GM19395 (cell line): ENCODE data around the gene HNRNPH2.

Experiments used
- ATAC-seq: cut with Tn5 transposase; IDR thresholded peaks from one replicate; pipeline ENCODE4 v1.9.1; 2021; ENCODE audit warnings: mild to moderate bottlenecking, moderate library complexity; ENCODE audit not compliant: unreplicated experiment

The HNRNPH2 gene

DNA sequence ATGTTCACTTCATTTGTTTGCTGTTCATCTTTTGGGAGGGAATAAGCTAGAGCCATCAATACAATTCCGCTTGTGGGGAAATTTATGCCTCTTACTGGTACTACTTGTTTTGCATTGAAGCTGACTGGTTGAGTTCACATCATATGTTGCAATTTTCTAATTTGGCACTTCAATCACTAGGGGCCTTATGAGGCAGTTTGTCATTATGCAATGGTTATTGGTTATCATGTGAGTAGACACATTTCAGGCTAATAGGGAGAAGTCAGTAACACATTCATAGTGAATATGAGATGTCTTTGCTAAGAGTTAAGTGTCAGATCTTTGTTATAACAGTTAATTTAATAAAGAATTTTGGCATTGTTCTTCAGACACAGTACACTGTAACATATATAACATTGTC, 12.2 kb upstream of the HNRNPH2 start:
- ATAC-seq = no peak

DNA sequence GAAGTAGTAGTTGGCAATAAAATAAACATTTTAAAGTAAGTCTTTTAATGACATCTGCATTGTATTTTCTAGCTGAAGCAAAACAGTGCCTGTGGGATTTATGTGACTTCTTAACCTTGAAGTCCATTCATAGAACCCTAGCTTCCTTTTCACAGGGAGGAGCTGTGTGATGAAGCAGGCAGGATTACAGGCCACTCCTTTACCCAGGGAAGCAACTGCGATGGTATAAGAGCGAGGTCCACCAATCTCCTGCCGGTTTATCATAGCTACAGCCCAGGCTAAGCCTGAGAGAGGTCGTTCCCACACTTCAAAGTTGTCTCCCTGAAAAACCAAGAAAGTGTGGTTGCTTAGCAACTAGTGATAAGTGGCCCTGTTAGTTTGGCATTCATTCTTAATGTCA, 10.2 kb upstream of the HNRNPH2 start:
- no peak for ATAC-seq

DNA sequence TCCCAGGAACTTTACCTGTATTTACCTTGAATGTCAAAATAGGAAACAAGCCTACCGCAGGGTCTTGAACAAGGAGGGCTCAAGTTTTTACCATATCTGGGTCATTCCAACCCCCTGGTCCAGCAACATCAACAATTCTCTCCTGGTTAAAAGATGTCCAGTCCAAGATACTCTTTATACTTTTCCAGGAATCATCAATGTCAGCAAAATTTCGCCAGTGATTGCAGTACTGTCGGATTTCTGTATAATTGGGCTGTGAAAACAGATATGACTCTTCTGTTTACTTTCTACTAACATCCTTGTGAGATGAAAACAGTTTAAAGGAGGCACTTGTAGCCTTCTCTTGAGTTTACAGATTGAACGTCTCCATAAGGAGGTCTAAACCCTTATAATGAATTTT, 9.3 kb upstream of the HNRNPH2 start:
- ATAC-seq = no peak

DNA sequence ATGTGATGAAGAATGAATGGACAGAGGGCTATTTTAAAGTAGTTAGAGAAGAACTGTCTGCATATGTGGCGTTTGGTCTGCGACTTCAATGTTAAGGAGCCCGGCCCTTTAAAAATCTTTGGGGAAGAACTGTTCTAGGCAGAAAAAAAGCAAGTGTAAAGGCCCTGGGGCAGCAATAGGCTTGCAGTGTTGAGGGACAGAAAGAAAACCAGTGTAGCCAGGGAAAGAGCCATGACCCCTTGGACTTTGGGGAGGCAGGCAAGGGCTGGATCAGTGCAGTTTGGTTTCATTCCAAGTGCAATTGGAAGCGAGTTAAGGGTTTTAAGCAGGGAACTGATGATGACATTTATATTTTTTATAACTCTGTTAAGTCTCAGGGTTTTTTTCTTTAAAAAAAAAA, 8.2 kb upstream of the HNRNPH2 start:
- no peak for ATAC-seq

DNA sequence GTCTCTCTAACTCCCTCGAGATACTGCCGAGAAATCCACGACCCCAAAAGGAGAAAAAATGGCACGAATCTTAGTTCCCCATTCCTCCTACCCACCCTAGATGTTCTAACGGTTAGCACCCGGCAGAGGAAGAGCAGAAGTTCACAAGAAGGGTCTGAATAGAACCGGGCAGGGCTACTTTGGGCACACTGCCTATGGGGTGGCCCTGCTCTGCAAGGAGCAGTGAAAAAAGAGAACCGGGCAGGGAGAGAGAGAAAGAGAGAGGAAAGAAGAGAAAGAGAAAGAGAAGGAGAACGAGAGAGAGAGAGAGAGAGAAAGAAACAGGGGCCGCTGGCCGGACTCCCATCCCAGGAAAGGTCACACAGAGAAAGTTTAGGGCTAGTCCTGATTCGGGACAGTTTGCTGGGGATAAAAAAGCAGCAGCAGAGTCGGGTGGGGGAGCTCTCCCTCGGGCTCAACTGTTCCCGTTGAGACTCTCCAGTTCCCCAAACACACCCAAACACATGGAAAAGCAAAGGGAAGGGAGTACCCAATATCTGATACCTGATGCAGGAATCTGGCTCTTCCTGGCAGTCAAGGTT, 765 bp upstream of the HNRNPH2 start:
- ATAC-seq = no peak

DNA sequence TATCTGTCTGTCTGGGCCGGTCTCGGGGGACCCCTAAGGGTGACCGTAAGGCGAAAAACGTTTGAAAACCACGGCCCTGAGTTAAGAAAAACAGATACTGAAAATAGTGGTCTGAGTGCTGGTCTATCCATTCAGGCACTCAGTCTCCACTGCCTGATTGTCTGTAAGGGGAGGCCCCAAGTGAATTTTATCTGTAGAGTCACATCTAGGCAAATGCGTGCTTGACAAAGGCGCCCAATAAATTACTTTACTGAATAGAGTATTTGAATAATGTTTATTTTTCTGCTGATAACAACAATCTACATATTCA, 465 bp downstream of the HNRNPH2 start:
- peak; percentile 27 for ATAC-seq

DNA sequence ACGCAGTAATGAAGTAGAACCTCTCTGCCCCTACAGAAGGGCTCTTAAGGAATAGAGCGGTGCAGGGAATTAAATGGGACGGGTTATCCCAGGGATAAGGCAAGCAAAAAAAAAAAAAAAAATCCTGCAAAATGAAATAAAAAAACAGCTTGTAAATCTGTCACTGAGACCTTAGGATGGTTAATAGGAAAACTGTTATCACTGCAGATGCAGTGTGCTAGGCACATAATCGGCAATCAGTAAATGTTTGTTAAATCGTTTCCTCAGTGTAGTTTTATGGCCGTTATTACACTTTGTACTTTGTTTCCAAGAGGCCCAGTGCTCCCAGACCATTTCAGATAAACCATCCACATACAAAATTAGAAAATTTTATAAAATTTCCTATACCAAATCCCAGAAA, 1.0 kb downstream of the HNRNPH2 start:
- ATAC-seq = no peak

DNA sequence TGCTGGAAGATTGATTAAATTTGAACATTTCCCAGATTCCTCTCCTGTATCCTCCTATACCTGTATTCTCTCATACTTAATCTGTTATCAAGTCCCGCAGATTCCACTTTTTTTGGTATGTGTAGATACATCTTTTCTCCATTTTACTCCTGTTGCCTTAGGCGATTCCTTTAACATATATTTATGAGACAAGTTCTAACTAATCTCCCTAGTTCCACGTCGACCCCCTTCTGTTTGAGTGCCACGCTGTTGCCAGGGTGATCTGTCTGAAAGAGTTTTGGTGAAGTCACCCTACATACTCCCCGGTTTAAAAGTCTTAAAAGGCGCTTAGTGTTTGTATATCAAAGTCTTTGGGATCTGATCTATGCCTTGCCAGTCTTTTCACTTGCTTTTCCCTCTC, 2.4 kb downstream of the HNRNPH2 start:
- no peak for ATAC-seq

DNA sequence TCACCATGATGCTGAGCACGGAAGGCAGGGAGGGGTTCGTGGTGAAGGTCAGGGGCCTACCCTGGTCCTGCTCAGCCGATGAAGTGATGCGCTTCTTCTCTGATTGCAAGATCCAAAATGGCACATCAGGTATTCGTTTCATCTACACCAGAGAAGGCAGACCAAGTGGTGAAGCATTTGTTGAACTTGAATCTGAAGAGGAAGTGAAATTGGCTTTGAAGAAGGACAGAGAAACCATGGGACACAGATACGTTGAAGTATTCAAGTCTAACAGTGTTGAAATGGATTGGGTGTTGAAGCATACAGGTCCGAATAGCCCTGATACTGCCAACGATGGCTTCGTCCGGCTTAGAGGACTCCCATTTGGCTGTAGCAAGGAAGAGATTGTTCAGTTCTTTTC, 4.0 kb downstream of the HNRNPH2 start:
- ATAC-seq = no peak

DNA sequence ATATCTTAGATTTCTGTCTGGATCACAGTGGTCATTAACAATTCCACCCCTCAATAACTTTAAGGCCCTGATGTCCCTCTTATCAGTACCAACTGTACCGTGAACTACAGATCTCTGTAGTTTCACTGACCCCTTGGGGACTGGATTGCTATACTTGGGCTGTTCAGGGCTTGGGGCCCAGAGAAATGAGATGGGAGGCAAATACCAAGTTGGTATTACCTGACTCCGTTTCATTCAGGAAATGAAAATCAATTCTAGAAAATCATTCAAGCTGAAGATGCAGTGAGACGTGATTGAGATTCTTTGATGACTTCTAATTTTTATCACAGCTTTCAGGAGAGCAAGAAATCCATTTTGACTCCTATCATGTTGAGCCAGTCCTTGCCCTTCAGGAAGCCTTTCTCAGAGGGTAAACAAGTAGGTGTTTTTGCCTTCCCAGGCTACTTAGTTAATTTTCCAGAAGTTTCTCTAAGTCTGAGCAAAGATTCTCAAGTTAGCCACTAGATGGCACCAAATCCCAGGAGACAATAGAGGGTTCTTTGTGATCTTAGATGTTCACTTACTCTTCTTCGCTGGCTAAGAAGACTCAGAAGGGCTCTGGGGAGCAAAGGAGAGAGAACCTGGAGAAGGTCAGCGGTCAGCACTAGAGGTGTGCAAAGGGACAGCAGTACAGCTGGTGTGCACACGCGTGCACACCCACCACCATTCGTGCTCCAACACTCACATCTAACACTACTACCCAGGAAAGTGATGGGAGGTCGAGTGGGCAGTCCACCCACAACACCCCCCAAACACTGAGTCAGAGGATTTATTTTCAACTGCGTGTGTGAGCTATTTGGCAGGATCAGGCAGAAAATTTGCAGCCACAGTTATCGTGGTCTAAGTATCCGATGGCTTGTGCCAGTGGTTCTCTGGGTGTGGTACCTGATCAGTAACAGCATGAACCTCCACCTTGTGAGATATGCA, 7.4 kb downstream of the HNRNPH2 start:
- peak; percentile 74 for ATAC-seq

DNA sequence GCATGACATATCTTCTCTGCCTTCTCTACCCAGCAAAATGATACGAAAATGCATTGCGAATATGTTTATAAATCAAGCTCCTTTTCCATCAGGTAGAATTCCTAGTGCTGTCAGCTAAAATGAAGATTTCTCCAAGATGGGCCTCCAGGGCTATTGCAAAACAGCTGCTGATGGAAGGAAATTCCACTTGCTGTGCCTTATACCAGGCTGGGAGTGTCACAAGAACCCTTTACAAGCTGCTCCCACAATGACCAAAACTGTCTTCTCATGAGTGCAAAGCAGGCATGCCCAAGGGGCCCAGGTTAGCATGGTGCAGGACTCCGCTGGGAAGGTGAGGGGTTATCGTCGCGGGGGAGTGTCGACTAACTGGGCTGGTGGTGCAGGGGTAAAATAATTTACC, 8.7 kb downstream of the HNRNPH2 start:
- no peak for ATAC-seq

DNA sequence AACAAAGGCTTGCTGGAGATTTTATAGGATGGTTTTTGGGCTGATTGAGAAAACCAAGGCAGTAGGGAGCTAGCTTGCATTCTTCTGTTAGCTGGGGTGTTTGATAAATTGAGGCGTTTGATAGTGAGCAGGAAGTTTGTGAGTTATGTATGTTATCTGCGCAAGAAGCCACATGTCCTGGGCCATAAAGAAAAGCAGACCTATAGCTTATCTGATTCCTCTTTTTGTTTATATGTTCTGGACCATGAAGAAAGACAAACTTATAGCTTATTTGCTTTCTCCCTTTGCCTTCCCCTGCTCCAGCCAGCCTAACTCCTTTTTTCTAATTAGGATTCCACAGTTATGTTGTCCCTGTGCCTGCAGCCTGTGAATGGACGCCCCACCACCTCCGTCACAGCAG, 9.2 kb downstream of the HNRNPH2 start:
- ATAC-seq = no peak

DNA sequence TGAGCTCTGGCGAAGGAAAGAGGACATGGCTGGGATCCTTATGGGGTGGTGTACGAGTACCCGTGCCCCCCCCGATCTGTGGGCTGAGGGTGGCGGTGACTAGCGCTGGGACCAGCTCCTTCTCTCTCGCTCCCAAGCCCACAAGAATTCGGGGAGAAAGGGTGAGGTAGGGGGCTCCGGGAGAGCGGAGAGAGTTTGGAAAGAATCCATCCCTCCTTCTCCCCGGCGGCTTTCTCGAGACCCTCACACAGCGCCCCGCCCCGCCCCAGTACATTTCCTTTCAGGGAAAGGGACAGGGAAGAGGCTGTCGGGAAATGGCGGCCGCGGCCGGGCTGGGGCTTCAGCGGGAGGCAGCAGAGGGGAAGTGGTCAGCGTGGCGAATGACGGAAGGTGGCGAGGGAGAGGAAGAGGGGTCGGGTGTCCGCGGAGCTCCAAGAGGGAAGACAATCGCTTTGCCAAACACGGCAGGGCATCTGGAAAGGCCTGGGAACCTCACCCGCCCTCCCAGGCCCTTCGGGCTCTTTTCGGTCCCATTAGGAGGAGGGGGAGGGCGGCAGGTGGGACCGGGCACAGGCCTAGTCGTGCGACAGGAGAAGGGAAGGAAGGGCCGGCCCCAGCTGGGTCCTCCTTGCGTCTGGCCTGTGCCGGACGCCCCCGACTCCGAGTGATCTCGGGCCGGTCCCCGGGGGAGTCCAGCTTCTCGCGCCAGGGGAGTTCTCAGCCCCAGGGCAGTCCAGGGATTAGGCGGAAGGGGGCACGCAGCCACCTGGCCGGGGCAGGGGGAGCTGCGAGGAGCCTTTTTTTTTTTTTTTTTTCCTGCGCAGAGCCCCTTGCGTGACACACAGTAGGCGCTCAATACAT, 10.2 kb downstream of the HNRNPH2 start:
- peak; percentile 48 for ATAC-seq

DNA sequence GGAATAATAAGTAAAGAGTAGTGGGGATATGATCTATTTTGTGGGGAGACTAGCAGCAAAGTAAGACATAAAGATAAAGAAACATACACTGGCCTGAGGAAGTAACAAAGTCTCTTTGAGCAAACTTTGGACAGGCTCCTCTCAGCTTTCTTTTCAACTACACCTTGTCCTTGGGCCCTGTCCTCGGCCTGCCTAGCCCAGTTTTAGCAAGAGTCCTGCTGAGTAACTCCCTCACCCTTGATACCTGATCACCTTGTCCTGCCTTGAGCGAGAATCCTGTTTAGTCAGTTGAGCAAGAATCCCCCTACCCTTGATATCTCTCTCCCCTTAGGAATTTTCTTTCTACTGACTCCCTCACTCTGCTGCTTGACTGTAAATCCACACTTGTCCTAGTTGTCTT, 11.5 kb downstream of the HNRNPH2 start:
- ATAC-seq = no peak

DNA sequence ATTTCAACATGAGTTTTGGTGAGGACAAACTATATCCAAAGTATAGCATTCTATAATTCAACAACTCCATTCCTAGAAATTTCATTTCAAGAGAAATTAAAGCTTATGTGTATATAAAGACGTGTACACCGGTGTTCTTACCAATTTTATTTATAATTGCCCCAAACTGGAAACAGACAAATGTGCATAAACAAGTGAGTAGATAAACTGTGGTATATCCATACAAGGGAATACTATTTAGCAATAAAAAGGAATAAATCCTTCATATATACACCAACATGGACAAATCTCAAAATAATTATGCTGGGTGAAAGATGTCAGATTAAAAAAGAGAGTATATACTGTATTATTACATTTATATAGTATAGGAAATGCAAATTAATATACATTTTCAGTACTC, 19.9 kb downstream of the HNRNPH2 start:
- no peak for ATAC-seq

DNA sequence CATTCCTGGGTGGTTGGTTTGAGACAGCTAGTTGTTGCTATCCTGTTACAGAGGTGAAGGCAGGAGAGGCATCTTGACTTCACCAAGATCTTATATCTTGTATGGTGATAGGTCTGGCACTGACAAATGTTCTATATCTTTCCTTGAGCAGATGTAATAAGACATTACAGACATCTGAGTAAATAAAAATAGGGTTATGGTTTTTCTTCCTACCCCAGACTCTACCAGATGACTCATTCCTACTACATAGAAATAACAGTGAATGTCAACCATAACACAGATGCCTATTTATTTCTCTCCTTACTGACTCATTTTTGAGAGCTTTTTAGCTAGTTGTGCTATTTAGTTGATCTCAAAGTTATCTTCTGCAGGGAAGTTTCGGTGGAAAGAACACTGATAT, 21.9 kb downstream of the HNRNPH2 start:
- ATAC-seq = peak; percentile 57

DNA sequence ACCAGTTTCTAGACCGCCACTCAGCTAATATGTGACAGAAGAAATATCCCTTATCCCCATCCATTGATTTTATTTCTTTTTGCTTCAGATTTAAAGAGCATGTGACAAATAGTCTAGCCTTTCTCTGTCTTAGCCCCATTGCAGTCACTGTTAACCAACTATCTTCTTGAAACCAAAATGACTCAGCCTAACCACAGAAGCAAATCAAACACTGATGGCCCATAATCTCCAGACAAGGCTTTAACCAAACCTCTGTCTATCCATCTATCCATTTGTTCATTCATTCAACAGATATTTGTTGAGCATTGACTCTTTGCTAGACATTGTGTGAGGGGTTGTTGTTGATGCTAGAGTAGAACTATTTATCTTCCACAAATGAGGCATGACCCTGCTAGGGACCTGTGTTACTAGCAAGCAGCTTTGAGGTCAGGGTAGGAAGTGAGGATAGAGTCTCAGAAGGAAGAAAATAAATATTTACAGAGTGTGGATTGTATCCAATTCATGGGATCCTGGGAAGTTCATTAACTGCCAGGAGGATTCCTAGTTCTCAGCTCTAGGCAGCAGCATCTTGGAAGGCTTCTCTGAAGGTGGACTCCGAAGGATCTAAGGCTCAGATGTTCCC, 22.5 kb downstream of the HNRNPH2 start:
- ATAC-seq = peak; percentile 96

DNA sequence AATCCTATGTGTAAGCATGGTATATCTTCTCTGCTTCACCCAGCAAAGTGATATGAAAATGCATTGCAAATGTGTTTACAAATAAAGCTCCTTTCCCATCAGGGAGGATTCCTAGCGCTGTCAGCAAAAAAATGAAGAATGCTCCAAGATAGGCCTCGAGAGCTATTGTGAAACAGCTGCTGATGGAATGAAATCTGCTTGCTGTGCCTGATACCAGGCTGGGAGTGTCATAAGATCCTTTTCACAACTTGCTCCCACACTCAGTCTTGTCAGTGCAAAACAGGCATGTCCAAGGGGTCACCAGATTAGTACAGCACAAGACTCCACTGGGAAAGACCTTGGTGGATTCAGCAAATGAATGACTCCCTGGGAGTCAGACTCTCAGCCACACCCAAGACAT, 34.1 kb downstream of the HNRNPH2 start:
- no peak for ATAC-seq

DNA sequence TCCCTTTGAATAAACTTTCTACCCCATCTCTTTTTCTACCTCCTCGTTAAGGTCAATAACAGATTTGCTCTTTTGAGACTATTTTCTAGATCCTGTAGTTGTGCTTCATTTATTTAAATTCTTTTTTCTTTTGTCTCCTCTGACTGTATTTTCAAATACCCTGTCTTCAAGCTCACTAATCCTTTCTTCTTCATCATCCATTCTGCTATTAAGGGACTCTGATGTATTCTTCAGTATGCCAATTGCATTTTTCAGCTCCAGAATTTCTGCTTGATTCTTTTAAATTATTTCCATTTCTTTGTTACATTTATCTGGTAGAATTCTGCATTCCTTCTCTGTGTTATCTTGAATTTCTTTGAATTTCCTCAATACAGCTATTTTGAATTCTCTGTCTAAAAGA, 41.3 kb downstream of the HNRNPH2 start:
- ATAC-seq = no peak

DNA sequence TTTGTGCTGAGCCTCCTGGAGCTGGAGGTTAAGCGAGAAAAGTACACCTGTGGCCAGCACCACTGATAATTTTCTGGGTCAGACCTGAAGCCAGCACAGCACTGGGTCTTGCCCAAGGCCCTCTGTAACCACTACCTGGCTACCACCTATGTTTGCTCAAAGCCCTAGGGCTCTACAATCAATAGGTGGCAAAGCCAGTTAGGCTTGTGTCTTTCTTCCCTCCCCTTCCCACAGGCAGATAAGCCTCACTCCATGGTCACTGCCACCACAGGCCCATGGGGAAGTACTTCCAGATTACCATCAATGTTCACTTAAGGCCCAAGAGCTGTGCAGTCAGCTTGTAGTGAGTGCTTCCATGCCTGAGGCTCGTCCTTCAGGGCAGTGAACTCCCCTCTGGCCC, 42.1 kb downstream of the HNRNPH2 start:
- ATAC-seq = no peak

DNA sequence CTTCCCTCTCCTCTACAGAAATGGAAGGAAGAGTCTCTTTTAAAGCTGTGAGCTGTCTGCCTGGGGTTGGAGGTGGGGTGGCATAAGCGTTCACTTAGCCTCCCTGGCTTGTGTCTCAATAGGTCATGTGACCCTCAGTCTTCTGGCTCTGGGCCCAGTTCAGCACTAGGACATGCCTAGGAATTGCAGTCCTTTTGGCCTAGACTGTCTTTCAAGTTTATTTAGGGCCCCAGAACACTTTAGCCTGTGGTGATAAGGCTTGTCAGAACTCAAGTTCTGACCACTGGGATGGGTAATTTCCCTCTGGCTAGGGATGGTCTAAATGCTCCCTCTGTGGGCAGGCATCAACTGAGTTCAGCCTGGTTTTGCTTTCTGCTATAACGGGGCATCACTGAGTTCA, 42.9 kb downstream of the HNRNPH2 start:
- no peak for ATAC-seq
